ENCODE measurements around the gene ZNF544.

Gene ZNF544

DNA sequence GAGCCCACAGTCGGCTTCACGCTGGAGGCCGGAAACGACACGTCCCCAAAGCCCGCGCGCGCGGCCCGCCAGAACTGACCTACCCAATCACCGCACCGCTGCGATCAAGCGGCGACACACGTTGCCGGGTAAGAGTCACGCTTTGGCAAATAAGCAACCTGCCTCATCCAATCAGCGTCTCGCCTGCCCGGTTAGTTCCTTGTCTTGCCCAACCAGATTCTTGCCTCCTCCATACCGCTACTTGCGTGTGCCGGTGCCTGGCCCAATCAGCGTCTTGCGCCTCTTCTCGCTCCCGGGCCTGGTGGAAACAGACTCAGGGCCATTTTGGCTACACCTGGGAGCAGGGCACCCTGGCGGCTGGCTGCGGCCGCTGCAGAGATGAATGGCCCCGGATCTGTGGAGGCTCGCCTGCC lies 11.6 kb upstream of the ZNF544 start:
- POLR2A ChIA-PET: no interaction called here
- no peak for DNase-seq (ENCODE audit: extremely low spot score)
- TF ChIP-seq, protein P1, sequence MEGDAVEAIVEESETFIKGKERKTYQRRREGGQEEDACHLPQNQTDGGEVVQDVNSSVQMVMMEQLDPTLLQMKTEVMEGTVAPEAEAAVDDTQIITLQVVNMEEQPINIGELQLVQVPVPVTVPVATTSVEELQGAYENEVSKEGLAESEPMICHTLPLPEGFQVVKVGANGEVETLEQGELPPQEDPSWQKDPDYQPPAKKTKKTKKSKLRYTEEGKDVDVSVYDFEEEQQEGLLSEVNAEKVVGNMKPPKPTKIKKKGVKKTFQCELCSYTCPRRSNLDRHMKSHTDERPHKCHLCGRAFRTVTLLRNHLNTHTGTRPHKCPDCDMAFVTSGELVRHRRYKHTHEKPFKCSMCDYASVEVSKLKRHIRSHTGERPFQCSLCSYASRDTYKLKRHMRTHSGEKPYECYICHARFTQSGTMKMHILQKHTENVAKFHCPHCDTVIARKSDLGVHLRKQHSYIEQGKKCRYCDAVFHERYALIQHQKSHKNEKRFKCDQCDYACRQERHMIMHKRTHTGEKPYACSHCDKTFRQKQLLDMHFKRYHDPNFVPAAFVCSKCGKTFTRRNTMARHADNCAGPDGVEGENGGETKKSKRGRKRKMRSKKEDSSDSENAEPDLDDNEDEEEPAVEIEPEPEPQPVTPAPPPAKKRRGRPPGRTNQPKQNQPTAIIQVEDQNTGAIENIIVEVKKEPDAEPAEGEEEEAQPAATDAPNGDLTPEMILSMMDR (IDR thresholded peaks at IDR 0.05; ENCODE audit: control extremely low read depth, extremely low read depth, low read depth, missing control alignments): no peak
- CTCF ChIA-PET: no interaction called here

DNA sequence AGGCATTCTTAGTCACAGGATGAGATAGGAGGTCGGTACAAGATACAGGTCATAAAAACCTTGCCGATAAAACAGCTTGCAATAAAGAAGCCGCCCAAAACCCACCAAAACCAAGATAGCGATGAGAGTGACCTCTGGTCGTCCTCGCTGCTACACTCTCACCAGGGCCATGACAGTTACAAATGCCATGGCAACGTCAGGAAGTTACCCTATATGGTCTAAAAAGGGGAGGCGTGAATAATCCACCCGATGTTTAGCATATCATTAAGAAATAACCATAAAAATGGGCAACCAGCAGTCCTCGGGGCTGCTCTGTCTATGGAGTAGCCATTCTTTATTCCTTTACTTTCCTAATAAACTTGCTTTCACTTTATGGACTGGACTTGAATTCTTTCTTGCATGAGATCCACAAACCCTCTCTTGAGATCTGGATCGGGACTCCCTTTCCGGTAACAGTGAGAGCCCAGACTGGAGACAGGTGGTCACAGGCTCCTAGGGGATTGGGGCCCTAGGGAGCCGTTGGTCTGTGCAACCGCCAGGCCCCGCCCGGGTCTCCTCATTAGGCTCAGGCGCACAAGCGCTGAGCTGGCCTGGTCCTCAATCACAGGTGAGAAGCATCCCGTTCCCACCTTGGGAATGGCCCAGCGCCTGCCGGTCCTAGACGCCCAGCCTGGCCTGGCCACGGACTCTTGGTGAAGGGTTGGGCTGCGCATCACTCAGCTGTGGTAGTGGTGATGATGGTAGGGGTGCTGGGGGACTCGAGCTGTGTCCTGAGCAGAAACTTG lies 10.9 kb upstream of the ZNF544 start:
- ChIA-PET POLR2A (no interaction called here), CTCF (no interaction called here)
- DNase-seq (ENCODE audit: extremely low spot score): no peak
- TF ChIP-seq, protein P1 (IDR thresholded peaks at IDR 0.05; ENCODE audit: control extremely low read depth, extremely low read depth, low read depth, missing control alignments): no peak

DNA sequence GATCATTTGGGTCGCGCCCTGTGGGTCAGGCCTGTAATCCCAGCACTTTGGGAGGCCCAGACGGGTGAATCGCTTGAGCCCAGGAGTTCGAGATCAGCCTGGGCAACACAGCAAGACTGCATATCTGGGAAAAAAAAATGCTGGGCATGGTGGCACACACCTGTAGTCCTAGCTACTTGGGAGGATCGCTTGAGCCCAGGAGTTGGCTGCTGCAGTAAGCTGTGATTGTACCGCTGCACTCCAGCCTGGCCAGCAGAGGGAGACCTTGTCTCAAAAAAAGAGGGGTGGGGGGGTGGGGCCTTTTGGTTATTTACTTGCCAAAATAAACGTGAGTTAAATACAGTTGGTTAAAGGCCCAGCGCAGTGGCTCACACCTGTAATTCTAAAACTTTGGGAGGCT lies 9.8 kb upstream of the ZNF544 start:
- CTCF ChIA-PET: interaction anchor here (1.4 kb wide), 1 partner anchor 10 kb away, joined by 3 read pairs; the partner anchor contains the start of gene ZNF544
- POLR2A ChIA-PET: interaction anchor here (0.6 kb wide), 1 partner anchor 82 kb away, joined by 3 read pairs; no protein-coding TSS in a partner anchor
- TF ChIP-seq, protein P1 (IDR thresholded peaks at IDR 0.05; ENCODE audit: control extremely low read depth, extremely low read depth, low read depth, missing control alignments): peak; percentile 14
- no peak for DNase-seq (ENCODE audit: extremely low spot score)

DNA sequence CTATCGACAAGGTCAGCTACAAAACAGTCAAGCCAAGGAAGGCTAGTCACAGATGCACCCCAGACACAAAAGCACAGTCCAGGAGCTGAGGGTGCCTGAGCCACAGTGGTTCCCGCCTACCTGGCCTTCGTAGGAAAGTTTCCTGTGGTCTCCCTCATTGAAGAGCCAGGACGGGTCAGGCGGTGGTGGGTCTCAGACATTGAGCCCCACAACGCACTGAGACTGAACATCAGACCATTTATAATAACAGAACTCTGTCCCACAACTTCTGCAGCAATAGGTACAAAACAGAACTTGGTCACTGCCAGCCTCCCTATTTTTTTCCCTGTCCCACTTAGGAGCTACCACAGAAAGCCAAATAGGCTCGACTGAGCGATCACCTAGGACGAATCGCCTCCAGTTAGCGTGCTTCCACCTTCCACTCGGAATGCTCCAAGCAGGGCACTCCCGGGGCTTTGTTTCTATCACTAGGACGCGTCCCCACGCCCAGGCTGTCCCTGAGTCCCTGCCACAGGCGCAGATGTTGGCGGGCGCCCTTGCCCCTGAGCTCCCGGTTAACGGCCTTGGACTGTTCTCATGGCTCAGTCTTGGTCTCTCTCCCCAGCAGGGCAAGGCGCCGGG lies 640 bp upstream of the ZNF544 start:
- TF ChIP-seq, protein P1 (IDR thresholded peaks at IDR 0.05; ENCODE audit: control extremely low read depth, extremely low read depth, low read depth, missing control alignments): no peak
- POLR2A ChIA-PET: no interaction called here
- CTCF ChIA-PET: interaction anchor here (1.0 to 2.1 kb wide), 2 partner anchors 9 kb away, joined by 3 to 6 read pairs; no protein-coding TSS in a partner anchor
- DNase-seq (ENCODE audit: extremely low spot score): peak; percentile 32

DNA sequence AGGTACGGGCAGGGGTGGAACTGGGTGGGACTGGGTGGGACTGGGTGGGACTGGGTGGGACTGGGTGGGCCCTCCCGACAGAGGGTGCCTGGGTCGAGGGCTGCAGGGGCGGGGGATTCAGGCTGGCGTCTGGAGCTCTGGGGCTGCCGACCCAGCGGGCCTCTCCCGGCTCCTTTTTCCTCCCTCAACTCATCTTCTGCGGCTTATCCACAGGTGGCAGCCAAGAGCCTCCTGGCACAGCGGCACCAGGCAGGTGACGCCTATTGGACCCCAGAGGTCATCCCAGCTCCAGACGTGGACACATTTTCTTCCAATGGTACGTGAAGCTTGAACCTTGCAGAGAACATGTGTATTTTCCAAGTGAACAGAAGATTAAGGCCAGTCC lies 533 bp downstream of the ZNF544 start:
- DNase-seq (ENCODE audit: extremely low spot score): no peak
- TF ChIP-seq, protein P1 (IDR thresholded peaks at IDR 0.05; ENCODE audit: control extremely low read depth, extremely low read depth, low read depth, missing control alignments): no peak
- POLR2A ChIA-PET: no interaction called here
- CTCF ChIA-PET: interaction anchor here (1.0 kb wide), 1 partner anchor 10 kb away, joined by 3 read pairs; no protein-coding TSS in a partner anchor

DNA sequence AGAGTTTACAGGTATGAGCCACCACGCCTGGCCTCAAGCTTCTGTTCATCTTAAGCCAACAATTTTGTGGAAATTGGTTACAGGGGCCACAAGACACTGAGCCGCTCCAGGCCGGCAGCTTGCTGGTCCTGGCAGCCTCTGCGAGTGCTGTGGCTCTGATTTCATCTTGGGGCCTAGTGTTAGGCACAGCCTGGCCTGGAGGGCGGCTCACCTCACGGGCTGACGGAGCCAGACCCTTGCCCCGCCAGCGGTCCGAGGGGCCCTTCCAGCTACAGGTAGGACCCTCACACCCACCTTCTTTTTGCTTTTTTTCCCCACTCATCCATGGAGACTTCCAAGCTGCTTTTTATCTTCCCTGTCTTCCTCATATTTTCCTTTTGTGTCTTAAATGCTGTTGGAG lies 8.6 kb downstream of the ZNF544 start:
- no peak for DNase-seq (ENCODE audit: extremely low spot score)
- ChIA-PET CTCF (interaction anchor here (1.2 kb wide), 1 partner anchor 10 kb away, joined by 6 read pairs; the partner anchor contains the start of gene ZNF544), POLR2A (no interaction called here)
- TF ChIP-seq, protein P1 (IDR thresholded peaks at IDR 0.05; ENCODE audit: control extremely low read depth, extremely low read depth, low read depth, missing control alignments): no peak
